Breast epithelium (tissue), 4 donors: Measurements from ENCODE around the gene PTPRG. TPM values are rescaled to one million over a fixed set of nuclear protein-coding genes. Genes with fewer than 3 reads are reported as not detected.

Experiments
- DNase-seq, 2 donors: peaks; one replicate each; pipeline ENCODE4 v3.0.0-alpha.2; 2019; ENCODE audit warnings: low spot score in 2 of 2
- H3K27ac ChIP-seq, 2 donors: fragments of 200-600 bp; sonication (generic) in 1 of 2; one replicate each; pipeline ENCODE4 v1.5.1; 2016 to 2019; ENCODE audit warnings: mild to moderate bottlenecking in 1 of 2
- H3K27me3 ChIP-seq, 2 donors: fragments of 200-600 bp; sonication (generic) in 1 of 2; one replicate each; pipeline versions ENCODE4 v1.5.1 to v1.6.0; 2017 to 2019; ENCODE audit warnings: control low read depth in 1 of 2, mild to moderate bottlenecking in 1 of 2
- H3K36me3 ChIP-seq: fragments of 200-600 bp; one replicate; pipeline ENCODE4 v1.5.1; 2019
- H3K4me1 ChIP-seq, 2 donors: fragments of 200-600 bp; sonication (generic); one replicate each; pipeline ENCODE4 v1.5.1; 2016 to 2019; ENCODE audit warnings: control low read depth in 1 of 2
- H3K4me3 ChIP-seq, 3 donors: fragments of 200-600 bp; sonication (generic); 1 replicate in 2 of 3; 2 replicates in 1 of 3; pipeline ENCODE4 v1.5.1; 2016 to 2019; ENCODE audit warnings: mild to moderate bottlenecking in 3 of 3, moderate library complexity in 2 of 3
- H3K9me3 ChIP-seq, 2 donors: fragments of 200-600 bp; sonication (generic) in 1 of 2; one replicate each; pipeline ENCODE4 v1.5.1; 2016 to 2019; ENCODE audit warnings: control low read depth in 1 of 2
- POLR2A ChIP-seq: fragments of 450-650 bp; IDR thresholded peaks from one replicate; pipeline ENCODE4 v1.6.1; 2016; ENCODE audit warnings: antibody characterized with exemption, mild to moderate bottlenecking, moderate library complexity
- POLR2AphosphoS5 ChIP-seq, 3 donors: sonication (generic); formaldehyde crosslinking; IDR thresholded peaks; one replicate each; pipeline ENCODE4 v1.6.1; 2017; ENCODE audit warnings: antibody characterized with exemption in 3 of 3
- intact Hi-C: fragments of 100-400 bp; cut with DNase I; formaldehyde crosslinking; loops from one replicate; pipeline ENCODE4 v1.15.1; 2023; ENCODE audit warnings: low total_unique reads
- total RNA-seq, 3 donors: library from RNA; depleted of rRNA; stranded (reverse); fragments of >200 nt; gene quantifications; one replicate each; pipeline ENCODE4 v1.1.0, GENCODE V29; 2016
- TF ChIP-seq, protein P1 (sequence below), 3 donors: fragments of 450-650 bp; IDR thresholded peaks; one replicate each; pipeline ENCODE4 v1.5.1; 2016 to 2017; ENCODE audit warnings: antibody characterized with exemption in 3 of 3, mild to moderate bottlenecking in 3 of 3, moderate library complexity in 3 of 3

PTPRG gene
- total RNA-seq, 3 donors from 2014 or later = 42.3 to 179 (median 61.6) TPM

DNA sequence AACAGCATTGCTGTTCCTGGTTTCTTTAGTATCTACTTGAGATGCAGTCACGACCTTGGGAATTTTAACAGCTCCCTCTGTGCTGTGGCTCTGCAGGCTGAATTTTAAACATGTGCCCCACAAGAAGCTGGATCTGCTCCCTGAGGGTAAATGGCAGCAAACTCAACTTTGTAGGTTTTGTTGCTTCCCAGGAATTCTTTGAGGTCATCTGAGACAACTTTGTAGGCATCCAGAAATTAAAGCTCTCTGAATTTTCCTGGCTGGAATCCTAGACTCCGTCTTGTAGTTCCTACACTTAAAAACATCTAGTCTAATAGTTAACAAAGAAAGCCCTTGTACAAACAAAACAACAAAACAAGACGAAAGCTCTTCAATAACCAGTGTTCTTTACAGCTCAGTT lies 445.7 kb downstream of the PTPRG start:
- Histone ChIP-seq H3K27ac (no peak overlapping the region), H3K27me3 (no peaks in the 10 kb centered on the region), H3K4me1 (peaks cover 0 to 4% of the 10 kb centered on the region in 2 donors), H3K36me3 (no peaks in the 10 kb centered on the region), H3K9me3 (no peaks in the 10 kb centered on the region), H3K4me3 (no peak overlapping the region)
- DNase-seq = no peak
- intact Hi-C loops = no loop called here
- no peak for TF ChIP-seq POLR2A
- TF ChIP-seq, protein P1, sequence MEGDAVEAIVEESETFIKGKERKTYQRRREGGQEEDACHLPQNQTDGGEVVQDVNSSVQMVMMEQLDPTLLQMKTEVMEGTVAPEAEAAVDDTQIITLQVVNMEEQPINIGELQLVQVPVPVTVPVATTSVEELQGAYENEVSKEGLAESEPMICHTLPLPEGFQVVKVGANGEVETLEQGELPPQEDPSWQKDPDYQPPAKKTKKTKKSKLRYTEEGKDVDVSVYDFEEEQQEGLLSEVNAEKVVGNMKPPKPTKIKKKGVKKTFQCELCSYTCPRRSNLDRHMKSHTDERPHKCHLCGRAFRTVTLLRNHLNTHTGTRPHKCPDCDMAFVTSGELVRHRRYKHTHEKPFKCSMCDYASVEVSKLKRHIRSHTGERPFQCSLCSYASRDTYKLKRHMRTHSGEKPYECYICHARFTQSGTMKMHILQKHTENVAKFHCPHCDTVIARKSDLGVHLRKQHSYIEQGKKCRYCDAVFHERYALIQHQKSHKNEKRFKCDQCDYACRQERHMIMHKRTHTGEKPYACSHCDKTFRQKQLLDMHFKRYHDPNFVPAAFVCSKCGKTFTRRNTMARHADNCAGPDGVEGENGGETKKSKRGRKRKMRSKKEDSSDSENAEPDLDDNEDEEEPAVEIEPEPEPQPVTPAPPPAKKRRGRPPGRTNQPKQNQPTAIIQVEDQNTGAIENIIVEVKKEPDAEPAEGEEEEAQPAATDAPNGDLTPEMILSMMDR (IDR thresholded peaks at IDR 0.05) = no peak
- no peak for TF ChIP-seq POLR2AphosphoS5 (IDR thresholded peaks at IDR 0.05)

DNA sequence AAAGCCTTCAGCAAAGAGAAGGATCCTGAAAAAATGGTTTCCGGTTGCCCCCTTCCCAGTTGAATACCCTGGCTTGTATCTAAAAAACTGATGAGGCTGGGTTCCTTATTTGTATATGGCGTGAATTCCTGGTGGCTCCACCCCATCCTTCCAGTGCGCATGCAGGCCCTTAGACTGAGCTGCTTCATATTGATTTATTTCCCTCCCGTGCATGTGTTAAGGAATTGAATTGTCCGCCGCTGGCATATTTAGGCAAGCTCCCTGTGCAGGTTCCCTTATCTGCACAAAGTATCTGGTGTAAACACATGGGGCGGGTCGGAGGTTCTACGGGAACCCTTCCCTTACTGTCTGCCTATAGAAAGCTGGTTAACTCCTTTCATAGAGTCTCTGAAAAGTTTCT lies 449.6 kb downstream of the PTPRG start:
- no peak for DNase-seq
- Histone ChIP-seq H3K4me3 (no peak overlapping the region), H3K36me3 (no peaks in the 10 kb centered on the region), H3K4me1 (peaks cover 0 to 4% of the 10 kb centered on the region in 2 donors), H3K9me3 (no peaks in the 10 kb centered on the region), H3K27ac (no peak overlapping the region), H3K27me3 (no peaks in the 10 kb centered on the region)
- TF ChIP-seq, protein P1 (IDR thresholded peaks at IDR 0.05) = no peak
- TF ChIP-seq POLR2A (no peak), POLR2AphosphoS5 (IDR thresholded peaks at IDR 0.05) (no peak)
- intact Hi-C loops = no loop called here

DNA sequence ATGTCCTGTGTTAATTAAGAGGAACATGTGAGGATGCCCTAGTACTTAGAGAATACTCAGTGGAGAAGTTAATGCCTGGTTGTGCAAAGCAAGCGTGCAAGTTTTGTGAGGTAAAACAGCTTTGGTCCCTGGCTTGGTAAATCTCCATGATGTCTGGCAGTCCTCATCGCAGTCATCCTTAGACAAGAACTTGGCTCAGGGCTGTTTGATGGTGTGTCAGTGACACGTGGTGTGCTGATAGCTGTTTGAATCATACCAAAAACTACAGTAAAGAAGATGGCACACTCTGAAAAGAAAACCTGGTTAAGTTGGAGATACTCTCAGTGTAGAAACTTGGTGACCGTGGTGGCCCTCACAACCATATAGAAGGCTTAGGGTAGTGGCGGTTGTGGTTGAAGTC lies 450.3 kb downstream of the PTPRG start:
- Histone ChIP-seq H3K27me3 (no peaks in the 10 kb centered on the region), H3K4me1 (peaks cover 0 to 4% of the 10 kb centered on the region in 2 donors), H3K27ac (no peak overlapping the region), H3K9me3 (no peaks in the 10 kb centered on the region), H3K4me3 (no peak overlapping the region), H3K36me3 (no peaks in the 10 kb centered on the region)
- intact Hi-C loops = no loop called here
- no peak for DNase-seq
- TF ChIP-seq POLR2A = no peak

DNA sequence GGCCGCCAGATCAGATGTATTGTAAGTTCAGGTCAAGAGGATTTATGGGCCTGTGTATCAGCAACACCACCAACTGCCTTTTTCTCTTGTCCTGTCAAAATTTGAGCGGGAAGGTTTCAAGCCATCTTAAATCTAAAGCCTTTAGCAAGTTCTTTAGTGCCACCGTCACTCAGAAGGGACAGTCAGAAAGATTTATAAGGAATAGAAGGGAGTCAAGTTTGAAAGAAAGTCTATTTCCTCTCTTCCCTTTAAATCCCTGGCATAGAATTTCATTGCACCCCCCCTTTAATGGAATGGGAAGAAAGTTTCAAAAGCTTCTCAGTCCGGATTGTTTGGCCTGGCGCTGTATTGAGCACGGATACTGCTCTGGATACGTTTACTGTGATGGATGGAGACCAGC lies 452.6 kb downstream of the PTPRG start:
- TF ChIP-seq POLR2A = no peak
- TF ChIP-seq POLR2AphosphoS5 (IDR thresholded peaks at IDR 0.05) = no peak
- TF ChIP-seq, protein P1 (IDR thresholded peaks at IDR 0.05) = no peak
- Histone ChIP-seq H3K4me3 (no peak overlapping the region), H3K4me1 (no peaks in the 10 kb centered on the region), H3K9me3 (no peaks in the 10 kb centered on the region), H3K36me3 (no peaks in the 10 kb centered on the region), H3K27me3 (no peaks in the 10 kb centered on the region), H3K27ac (no peak overlapping the region)
- intact Hi-C loops = no loop called here
- no peak for DNase-seq

DNA sequence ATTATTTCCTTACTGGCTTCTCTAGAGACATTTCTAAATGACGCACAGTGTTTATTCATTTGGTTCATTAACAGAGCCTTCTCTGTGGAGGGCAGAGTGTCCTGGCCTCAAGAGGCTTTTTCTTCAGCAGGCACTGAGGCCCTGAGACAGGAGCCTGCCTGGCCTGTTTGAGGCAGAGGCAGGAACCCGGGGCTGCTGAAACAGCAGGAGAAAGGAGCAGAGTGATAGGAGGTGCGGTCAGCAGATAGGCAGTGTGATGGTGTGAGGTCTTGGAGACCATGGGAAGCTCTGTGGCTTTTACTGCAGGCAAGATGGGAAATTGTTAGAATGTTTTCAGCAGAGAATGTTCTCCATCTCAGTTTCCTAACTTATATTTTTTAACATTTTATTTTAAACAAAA lies 453.7 kb downstream of the PTPRG start:
- DNase-seq = no peak
- no peaks in the 10 kb centered on the region for H3K36me3 ChIP-seq
- H3K4me3 ChIP-seq = no peak overlapping the region
- H3K27me3 ChIP-seq = no peaks in the 10 kb centered on the region
- no peak for TF ChIP-seq POLR2AphosphoS5 (IDR thresholded peaks at IDR 0.05)
- TF ChIP-seq, protein P1 (IDR thresholded peaks at IDR 0.05) = no peak
- TF ChIP-seq POLR2A = no peak
- intact Hi-C loops = no loop called here
- no peaks in the 10 kb centered on the region for H3K9me3 ChIP-seq
- no peak overlapping the region for H3K27ac ChIP-seq
- no peaks in the 10 kb centered on the region for H3K4me1 ChIP-seq

DNA sequence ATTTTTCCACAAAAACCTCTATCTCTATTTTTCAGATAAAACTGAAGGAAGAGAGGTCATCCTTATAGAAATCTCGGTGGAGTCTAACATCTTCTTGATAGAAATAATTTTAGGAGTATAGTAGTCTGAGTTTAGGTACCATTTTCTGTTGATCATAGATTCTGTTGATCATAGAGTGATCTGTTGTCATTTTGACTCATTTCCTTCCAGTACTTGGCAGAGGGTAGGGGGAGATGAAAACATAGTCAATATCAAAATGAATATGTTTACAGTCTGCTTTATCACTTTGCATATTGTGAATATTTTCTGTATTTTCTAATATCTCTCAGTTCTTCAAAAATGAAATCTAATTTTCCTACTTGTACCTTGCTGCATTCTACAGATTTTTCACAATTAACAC lies 458.5 kb downstream of the PTPRG start:
- no peak for DNase-seq
- H3K9me3 ChIP-seq = no peaks in the 10 kb centered on the region
- no peak overlapping the region for H3K4me3 ChIP-seq
- no peaks in the 10 kb centered on the region for H3K4me1 ChIP-seq
- intact Hi-C loops = loop anchor here (2.0 kb wide), 1 partner anchor 53 kb away; no protein-coding TSS in a partner anchor
- TF ChIP-seq, protein P1 (IDR thresholded peaks at IDR 0.05) = no peak
- no peak for TF ChIP-seq POLR2A
- TF ChIP-seq POLR2AphosphoS5 (IDR thresholded peaks at IDR 0.05) = no peak
- H3K27me3 ChIP-seq = no peaks in the 10 kb centered on the region
- no peak overlapping the region for H3K27ac ChIP-seq
- no peaks in the 10 kb centered on the region for H3K36me3 ChIP-seq
